Transverse colon (tissue), 4 donors: Measurements from ENCODE around the gene GOSR1.

Experiments used
- EP300 ChIP-seq: sonication (generic); formaldehyde crosslinking; IDR thresholded peaks from one replicate; pipeline ENCODE4 v1.6.1; 2017; ENCODE audit warnings: antibody characterized with exemption, low read depth
- POLR2A ChIP-seq: fragments of 450-650 bp; IDR thresholded peaks from one replicate; pipeline ENCODE4 v1.6.1; 2016; ENCODE audit warnings: antibody characterized with exemption, mild to moderate bottlenecking, moderate library complexity
- POLR2AphosphoS5 ChIP-seq, 3 donors: sonication (generic); formaldehyde crosslinking; IDR thresholded peaks; one replicate each; pipeline ENCODE4 v1.6.1; 2016; ENCODE audit warnings: antibody characterized with exemption in 3 of 3
- TF ChIP-seq, protein P1 (sequence below), 5 experiments: fragments of 200-600 bp in 3 of 5; fragments of 450-650 bp in 2 of 5; sonication (generic) in 3 of 5; IDR thresholded peaks; 1 replicate in 2 of 5; 2 replicates in 3 of 5; pipeline ENCODE4 v1.5.1; 2016 to 2017; ENCODE audit warnings: antibody characterized with exemption in 5 of 5, inconsistent platforms in 3 of 5, mild to moderate bottlenecking in 2 of 5, moderate library complexity in 1 of 5

DNA sequence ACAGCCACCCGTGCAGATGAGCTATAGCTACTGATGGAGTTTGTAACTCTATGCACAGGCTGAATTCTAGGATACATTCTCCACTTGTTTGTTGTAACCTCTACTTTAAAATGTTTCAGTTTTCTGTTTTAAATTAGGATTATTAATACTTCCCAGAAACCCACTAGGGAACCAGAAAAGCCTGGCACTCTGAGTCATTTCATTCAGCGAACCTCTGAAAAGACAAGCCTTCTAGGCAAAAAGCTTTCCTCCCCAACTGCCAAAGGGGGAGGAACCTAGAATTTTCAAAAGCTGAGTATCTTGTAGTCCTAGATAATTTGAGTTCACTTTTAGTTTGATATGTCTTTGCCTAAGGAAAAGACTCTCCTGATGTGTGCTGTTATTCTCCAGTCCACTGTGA lies 43.2 kb downstream of the GOSR1 start:
- TF ChIP-seq POLR2A = no peak
- TF ChIP-seq, protein P1, sequence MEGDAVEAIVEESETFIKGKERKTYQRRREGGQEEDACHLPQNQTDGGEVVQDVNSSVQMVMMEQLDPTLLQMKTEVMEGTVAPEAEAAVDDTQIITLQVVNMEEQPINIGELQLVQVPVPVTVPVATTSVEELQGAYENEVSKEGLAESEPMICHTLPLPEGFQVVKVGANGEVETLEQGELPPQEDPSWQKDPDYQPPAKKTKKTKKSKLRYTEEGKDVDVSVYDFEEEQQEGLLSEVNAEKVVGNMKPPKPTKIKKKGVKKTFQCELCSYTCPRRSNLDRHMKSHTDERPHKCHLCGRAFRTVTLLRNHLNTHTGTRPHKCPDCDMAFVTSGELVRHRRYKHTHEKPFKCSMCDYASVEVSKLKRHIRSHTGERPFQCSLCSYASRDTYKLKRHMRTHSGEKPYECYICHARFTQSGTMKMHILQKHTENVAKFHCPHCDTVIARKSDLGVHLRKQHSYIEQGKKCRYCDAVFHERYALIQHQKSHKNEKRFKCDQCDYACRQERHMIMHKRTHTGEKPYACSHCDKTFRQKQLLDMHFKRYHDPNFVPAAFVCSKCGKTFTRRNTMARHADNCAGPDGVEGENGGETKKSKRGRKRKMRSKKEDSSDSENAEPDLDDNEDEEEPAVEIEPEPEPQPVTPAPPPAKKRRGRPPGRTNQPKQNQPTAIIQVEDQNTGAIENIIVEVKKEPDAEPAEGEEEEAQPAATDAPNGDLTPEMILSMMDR (IDR thresholded peaks at IDR 0.05) = no peak
- no peak for TF ChIP-seq EP300
- TF ChIP-seq POLR2AphosphoS5 (IDR thresholded peaks at IDR 0.05) = no peak
